Suprapubic skin (tissue), 4 donors: ENCODE results near the gene PRELID1. TPM values are rescaled to one million over a fixed set of nuclear protein-coding genes. Genes with fewer than 3 reads are reported as not detected.

Experiments used
- DNase-seq, 2 donors: peaks; one replicate each; pipeline ENCODE4 v3.0.0-alpha.2; 2019; ENCODE audit warnings: low spot score in 2 of 2
- H3K27ac ChIP-seq: fragments of 200-600 bp; sonication (generic); one replicate; pipeline ENCODE4 v1.5.1; 2019
- H3K27me3 ChIP-seq: fragments of 200-600 bp; sonication (generic); one replicate; pipeline ENCODE4 v1.5.1; 2019
- H3K36me3 ChIP-seq: fragments of 200-600 bp; sonication (generic); one replicate; pipeline ENCODE4 v1.5.1; 2019
- H3K4me1 ChIP-seq: fragments of 200-600 bp; sonication (generic); one replicate; pipeline ENCODE4 v1.5.1; 2019
- H3K4me3 ChIP-seq: fragments of 200-600 bp; sonication (generic); one replicate; pipeline ENCODE4 v1.5.1; 2019; ENCODE audit warnings: mild to moderate bottlenecking
- H3K9me3 ChIP-seq: fragments of 200-600 bp; sonication (generic); one replicate; pipeline ENCODE4 v1.5.1; 2019
- CTCF ChIP-seq, 2 donors: fragments of 200-600 bp in 1 of 2; fragments of 450-650 bp in 1 of 2; sonication (generic) in 1 of 2; IDR thresholded peaks; one replicate each; pipeline ENCODE4 v1.5.1; 2016 to 2019; ENCODE audit warnings: antibody characterized with exemption in 2 of 2, mild to moderate bottlenecking in 1 of 2, moderate library complexity in 1 of 2
- EP300 ChIP-seq: sonication (generic); formaldehyde crosslinking; IDR thresholded peaks from one replicate; pipeline ENCODE4 v1.6.1; 2017; ENCODE audit warnings: antibody characterized with exemption
- POLR2A ChIP-seq, 2 donors: fragments of 450-650 bp; IDR thresholded peaks; one replicate each; pipeline ENCODE4 v1.6.1; 2017; ENCODE audit warnings: antibody characterized with exemption in 2 of 2, mild to moderate bottlenecking in 2 of 2, moderate library complexity in 2 of 2
- POLR2AphosphoS5 ChIP-seq, 3 donors: sonication (generic); formaldehyde crosslinking; IDR thresholded peaks; one replicate each; pipeline ENCODE4 v1.6.1; 2017; ENCODE audit warnings: antibody characterized with exemption in 3 of 3
- WGBS: methylation state at CpG from one replicate; pipeline ENCODE4 v1.1.5; 2018; 5-methylcytosine and 5-hydroxymethylcytosine counted together
- total RNA-seq, 4 donors: library from RNA; depleted of rRNA; stranded (reverse); fragments of >200 nt; gene quantifications; one replicate each; pipeline ENCODE4 v1.1.0, GENCODE V29; 2016

The PRELID1 gene
- total RNA-seq, 4 donors from 2014 or later: 54.2 to 90.1 (median 62.1) TPM

DNA sequence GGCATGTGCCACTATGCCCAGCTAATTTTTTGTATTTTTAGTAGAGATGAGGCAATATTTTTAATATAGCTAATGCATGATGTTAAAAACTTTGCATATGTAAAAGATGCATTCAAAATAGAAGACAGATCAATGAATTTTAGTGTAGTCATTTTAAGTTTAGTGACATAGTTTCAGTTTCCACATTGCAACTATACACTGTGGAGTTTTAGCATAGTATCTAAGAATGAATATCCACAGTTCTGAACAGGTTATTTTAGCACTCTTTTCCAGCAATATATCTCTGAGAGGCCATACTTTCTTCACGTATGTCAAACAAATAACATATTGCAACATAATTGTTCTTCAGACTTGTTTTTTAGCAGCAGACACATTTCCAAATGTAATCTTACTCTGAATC lies 39.4 kb upstream of the PRELID1 start:
- WGBS: 0% methylated on average over 1 of the region's 1 CpG
- no peak overlapping the region for H3K27ac ChIP-seq
- TF ChIP-seq CTCF (IDR thresholded peaks at IDR 0.05) (no peak), POLR2A (IDR thresholded peaks at IDR 0.05) (no peak), POLR2AphosphoS5 (IDR thresholded peaks at IDR 0.05) (no peak), EP300 (no peak)
- H3K27me3 ChIP-seq: no peaks in the 10 kb centered on the region
- DNase-seq: no peak
- no peak overlapping the region for H3K4me3 ChIP-seq
- no peaks in the 10 kb centered on the region for H3K9me3 ChIP-seq
- peaks cover 77% of the 10 kb centered on the region for H3K36me3 ChIP-seq
- H3K4me1 ChIP-seq: no peaks in the 10 kb centered on the region

- 94% methylated on average over 16 of the region's 16 CpGs for WGBS
- H3K4me1 ChIP-seq: peaks cover 10% of the 10 kb centered on the region
- H3K36me3 ChIP-seq: peaks cover 77% of the 10 kb centered on the region
- H3K9me3 ChIP-seq: no peaks in the 10 kb centered on the region
- DNase-seq: no peak
- TF ChIP-seq CTCF (IDR thresholded peaks at IDR 0.05) (no peak), POLR2AphosphoS5 (IDR thresholded peaks at IDR 0.05) (no peak), EP300 (no peak), POLR2A (IDR thresholded peaks at IDR 0.05) (no peak)
- no peaks in the 10 kb centered on the region for H3K27me3 ChIP-seq
- no peak overlapping the region for H3K27ac ChIP-seq
- no peak overlapping the region for H3K4me3 ChIP-seq
These were observed 38.2 kb upstream of the PRELID1 start for GRCh38 chr5:177265395-177265794.

GRCh38 chr5:177269232-177269895 lies 34.2 kb upstream of the PRELID1 start:
- Histone ChIP-seq H3K27me3 (no peaks in the 10 kb centered on the region), H3K36me3 (peaks cover 58% of the 10 kb centered on the region), H3K9me3 (no peaks in the 10 kb centered on the region), H3K4me3 (no peak overlapping the region), H3K4me1 (peaks cover 13% of the 10 kb centered on the region), H3K27ac (no peak overlapping the region)
- no peak for TF ChIP-seq POLR2A (IDR thresholded peaks at IDR 0.05)
- TF ChIP-seq POLR2AphosphoS5 (IDR thresholded peaks at IDR 0.05): no peak
- TF ChIP-seq CTCF (IDR thresholded peaks at IDR 0.05): no peak
- TF ChIP-seq EP300: no peak
- no peak for DNase-seq
- WGBS: 89% methylated on average over 7 of the region's 7 CpGs

DNA sequence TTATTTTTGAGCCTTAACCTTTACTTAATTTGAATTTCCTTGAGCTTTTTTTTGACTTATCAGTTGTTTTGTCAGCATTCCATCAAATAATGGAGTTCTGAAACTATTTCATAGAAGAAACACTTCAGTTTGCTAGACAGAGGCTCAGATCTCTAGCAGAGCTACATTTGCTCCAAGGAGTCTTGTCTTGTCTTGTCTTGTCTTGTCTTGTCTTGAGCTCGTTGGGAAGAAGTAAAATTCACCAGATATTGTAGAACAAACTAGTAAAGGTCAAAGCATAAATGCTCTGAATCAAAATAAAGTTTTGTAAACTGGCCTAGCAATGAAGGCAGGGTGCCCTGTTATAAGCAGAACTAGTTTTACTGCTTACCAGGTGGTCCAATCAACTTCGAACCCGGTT lies 33.6 kb upstream of the PRELID1 start:
- TF ChIP-seq EP300: no peak
- TF ChIP-seq POLR2AphosphoS5 (IDR thresholded peaks at IDR 0.05): no peak
- Histone ChIP-seq H3K36me3 (peaks cover 59% of the 10 kb centered on the region), H3K9me3 (no peaks in the 10 kb centered on the region), H3K4me3 (no peak overlapping the region), H3K27me3 (no peaks in the 10 kb centered on the region), H3K4me1 (peaks cover 13% of the 10 kb centered on the region), H3K27ac (no peak overlapping the region)
- no peak for DNase-seq
- WGBS: 72% methylated on average over 3 of the region's 3 CpGs

- TF ChIP-seq POLR2AphosphoS5 (IDR thresholded peaks at IDR 0.05): no peak
- TF ChIP-seq POLR2A (IDR thresholded peaks at IDR 0.05): no peak
- TF ChIP-seq CTCF (IDR thresholded peaks at IDR 0.05): no peak
- no peak for TF ChIP-seq EP300
- no peak for DNase-seq
- Histone ChIP-seq H3K27ac (no peak overlapping the region), H3K9me3 (no peaks in the 10 kb centered on the region), H3K4me3 (no peak overlapping the region), H3K4me1 (peaks cover 13% of the 10 kb centered on the region), H3K27me3 (no peaks in the 10 kb centered on the region), H3K36me3 (peaks cover 56% of the 10 kb centered on the region)
- WGBS: 72% methylated on average over 3 of the region's 3 CpGs
These were observed 32.9 kb upstream of the PRELID1 start for GRCh38 chr5:177270653-177271052.

GRCh38 chr5:177271113-177271512 lies 32.5 kb upstream of the PRELID1 start:
- H3K36me3 ChIP-seq: peaks cover 56% of the 10 kb centered on the region
- H3K27me3 ChIP-seq: no peaks in the 10 kb centered on the region
- H3K4me1 ChIP-seq: peaks cover 13% of the 10 kb centered on the region
- H3K27ac ChIP-seq: no peak overlapping the region
- TF ChIP-seq POLR2A (IDR thresholded peaks at IDR 0.05) (no peak), EP300 (no peak), POLR2AphosphoS5 (IDR thresholded peaks at IDR 0.05) (no peak), CTCF (IDR thresholded peaks at IDR 0.05) (no peak)
- DNase-seq: no peak
- no peaks in the 10 kb centered on the region for H3K9me3 ChIP-seq
- WGBS: 77% methylated on average over 4 of the region's 4 CpGs
- no peak overlapping the region for H3K4me3 ChIP-seq
